ENCODE data around the gene TRIM74. TPM values are rescaled to one million over a fixed set of nuclear protein-coding genes. Genes with fewer than 3 reads are reported as not detected.

Gene TRIM74
- total and polyA plus RNA-seq, 9 of the 15 experiments (the other 6 are each of a cell fraction or from before 2014, with no cell fraction given) = not detected

DNA sequence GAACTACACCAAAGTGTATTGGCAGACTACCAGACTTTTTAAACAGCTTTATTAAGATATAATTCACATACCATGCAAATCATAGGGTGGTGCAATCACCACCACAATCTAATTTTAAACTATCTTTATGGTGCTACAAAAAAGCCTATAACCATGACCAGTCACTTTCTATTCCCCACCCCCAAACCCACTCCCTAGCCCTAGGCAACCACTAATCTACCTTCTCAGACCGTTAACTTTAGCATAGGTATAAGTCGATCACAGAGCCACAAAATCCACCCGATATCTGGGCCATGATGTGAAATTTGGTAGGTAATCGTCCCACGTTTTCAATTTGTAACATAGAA lies 44.9 kb downstream of the TRIM74 start (continued):
- TF ChIP-seq SNIP1 (IDR thresholded peaks at IDR 0.05; ENCODE audit: low read depth) = 0 out of 2 replicates have a peak, but pooled peaks have one; percentile 25
- TF ChIP-seq, protein P1, sequence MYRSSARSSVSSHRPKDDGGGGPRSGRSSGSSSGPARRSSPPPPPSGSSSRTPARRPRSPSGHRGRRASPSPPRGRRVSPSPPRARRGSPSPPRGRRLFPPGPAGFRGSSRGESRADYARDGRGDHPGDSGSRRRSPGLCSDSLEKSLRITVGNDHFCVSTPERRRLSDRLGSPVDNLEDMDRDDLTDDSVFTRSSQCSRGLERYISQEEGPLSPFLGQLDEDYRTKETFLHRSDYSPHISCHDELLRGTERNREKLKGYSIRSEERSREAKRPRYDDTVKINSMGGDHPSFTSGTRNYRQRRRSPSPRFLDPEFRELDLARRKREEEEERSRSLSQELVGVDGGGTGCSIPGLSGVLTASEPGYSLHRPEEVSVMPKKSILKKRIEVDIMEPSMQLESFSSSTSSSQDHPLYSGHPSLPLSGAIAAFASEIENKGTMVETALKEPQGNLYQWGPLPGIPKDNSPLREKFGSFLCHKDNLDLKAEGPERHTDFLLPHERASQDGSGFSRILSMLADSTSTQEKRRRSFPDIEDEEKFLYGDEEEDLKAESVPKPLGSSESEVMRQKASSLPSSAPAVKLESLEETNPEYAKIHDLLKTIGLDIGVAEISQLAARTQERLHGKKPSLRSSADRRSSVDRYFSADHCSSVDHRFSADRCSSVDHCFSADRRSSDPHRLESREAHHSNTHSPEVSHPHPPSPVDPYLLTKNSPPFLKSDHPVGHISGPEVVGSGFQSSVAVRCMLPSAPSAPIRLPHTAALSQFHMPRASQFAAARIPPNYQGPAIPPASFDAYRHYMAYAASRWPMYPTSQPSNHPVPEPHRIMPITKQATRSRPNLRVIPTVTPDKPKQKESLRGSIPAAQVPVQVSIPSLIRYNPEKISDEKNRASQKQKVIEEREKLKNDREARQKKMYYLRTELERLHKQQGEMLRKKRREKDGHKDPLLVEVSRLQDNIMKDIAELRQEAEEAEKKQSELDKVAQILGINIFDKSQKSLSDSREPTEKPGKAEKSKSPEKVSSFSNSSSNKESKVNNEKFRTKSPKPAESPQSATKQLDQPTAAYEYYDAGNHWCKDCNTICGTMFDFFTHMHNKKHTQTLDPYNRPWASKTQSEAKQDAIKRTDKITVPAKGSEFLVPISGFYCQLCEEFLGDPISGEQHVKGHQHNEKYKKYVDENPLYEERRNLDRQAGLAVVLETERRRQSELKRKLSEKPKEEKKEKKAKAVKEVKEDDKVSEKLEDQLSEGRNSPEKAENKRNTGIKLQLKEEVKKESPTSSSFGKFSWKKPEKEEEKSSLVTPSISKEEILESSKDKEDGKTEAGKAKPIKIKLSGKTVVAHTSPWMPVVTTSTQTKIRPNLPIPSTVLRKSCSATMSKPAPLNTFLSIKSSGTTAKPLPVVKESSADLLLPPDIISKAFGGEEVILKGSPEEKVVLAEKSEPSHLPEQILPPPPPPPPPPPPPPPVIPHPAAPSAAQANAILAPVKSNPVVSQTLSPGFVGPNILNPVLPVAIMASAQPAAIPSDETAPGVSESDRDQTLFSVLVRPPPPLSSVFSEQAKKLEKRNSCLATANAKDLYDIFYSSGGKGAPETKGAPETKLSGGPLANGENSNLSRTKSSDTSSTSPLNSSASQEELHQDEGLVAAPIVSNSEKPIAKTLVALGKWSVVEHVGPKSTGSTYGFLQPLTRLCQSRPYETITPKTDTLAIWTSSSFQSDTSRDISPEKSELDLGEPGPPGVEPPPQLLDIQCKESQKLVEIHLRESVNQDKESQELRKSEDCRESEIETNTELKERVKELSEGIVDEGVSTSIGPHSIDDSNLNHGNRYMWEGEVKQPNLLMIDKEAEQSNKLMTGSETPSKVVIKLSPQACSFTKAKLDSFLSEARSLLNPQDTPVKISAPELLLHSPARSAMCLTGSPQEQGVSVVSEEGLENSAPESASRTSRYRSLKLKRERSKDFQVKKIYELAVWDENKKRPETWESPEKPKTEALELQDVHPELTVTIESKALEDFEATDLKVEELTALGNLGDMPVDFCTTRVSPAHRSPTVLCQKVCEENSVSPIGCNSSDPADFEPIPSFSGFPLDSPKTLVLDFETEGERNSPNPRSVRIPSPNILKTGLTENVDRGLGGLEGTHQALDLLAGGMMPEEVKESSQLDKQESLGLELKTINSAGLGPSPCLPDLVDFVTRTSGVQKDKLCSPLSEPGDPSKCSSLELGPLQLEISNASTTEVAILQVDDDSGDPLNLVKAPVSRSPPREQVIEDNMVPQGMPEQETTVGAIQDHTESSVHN (IDR thresholded peaks at IDR 0.05; ENCODE audit: borderline replicate concordance in 1 of 2, low read depth in 1 of 2) = 0 out of 4 replicates have a peak, but pooled peaks of 1 of the 2 experiments have one; percentile 38
- no peak for TF ChIP-seq MBD2 (IDR thresholded peaks at IDR 0.05; ENCODE audit: borderline replicate concordance, low read depth)
- TF ChIP-seq BRD9 (IDR thresholded peaks at IDR 0.05; ENCODE audit: low read depth, partially characterized antibody) = peak; percentile 30
- TF ChIP-seq, protein P2, sequence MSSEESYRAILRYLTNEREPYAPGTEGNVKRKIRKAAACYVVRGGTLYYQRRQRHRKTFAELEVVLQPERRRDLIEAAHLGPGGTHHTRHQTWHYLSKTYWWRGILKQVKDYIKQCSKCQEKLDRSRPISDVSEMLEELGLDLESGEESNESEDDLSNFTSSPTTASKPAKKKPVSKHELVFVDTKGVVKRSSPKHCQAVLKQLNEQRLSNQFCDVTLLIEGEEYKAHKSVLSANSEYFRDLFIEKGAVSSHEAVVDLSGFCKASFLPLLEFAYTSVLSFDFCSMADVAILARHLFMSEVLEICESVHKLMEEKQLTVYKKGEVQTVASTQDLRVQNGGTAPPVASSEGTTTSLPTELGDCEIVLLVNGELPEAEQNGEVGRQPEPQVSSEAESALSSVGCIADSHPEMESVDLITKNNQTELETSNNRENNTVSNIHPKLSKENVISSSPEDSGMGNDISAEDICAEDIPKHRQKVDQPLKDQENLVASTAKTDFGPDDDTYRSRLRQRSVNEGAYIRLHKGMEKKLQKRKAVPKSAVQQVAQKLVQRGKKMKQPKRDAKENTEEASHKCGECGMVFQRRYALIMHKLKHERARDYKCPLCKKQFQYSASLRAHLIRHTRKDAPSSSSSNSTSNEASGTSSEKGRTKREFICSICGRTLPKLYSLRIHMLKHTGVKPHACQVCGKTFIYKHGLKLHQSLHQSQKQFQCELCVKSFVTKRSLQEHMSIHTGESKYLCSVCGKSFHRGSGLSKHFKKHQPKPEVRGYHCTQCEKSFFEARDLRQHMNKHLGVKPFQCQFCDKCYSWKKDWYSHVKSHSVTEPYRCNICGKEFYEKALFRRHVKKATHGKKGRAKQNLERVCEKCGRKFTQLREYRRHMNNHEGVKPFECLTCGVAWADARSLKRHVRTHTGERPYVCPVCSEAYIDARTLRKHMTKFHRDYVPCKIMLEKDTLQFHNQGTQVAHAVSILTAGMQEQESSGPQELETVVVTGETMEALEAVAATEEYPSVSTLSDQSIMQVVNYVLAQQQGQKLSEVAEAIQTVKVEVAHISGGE (CRISPR knock-in tag; IDR thresholded peaks at IDR 0.05) = no peak
- TF ChIP-seq, protein P3, sequence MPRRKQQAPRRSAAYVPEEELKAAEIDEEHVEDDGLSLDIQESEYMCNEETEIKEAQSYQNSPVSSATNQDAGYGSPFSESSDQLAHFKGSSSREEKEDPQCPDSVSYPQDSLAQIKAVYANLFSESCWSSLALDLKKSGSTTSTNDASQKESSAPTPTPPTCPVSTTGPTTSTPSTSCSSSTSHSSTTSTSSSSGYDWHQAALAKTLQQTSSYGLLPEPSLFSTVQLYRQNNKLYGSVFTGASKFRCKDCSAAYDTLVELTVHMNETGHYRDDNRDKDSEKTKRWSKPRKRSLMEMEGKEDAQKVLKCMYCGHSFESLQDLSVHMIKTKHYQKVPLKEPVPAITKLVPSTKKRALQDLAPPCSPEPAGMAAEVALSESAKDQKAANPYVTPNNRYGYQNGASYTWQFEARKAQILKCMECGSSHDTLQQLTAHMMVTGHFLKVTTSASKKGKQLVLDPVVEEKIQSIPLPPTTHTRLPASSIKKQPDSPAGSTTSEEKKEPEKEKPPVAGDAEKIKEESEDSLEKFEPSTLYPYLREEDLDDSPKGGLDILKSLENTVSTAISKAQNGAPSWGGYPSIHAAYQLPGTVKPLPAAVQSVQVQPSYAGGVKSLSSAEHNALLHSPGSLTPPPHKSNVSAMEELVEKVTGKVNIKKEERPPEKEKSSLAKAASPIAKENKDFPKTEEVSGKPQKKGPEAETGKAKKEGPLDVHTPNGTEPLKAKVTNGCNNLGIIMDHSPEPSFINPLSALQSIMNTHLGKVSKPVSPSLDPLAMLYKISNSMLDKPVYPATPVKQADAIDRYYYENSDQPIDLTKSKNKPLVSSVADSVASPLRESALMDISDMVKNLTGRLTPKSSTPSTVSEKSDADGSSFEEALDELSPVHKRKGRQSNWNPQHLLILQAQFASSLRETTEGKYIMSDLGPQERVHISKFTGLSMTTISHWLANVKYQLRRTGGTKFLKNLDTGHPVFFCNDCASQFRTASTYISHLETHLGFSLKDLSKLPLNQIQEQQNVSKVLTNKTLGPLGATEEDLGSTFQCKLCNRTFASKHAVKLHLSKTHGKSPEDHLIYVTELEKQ (CRISPR knock-in tag; IDR thresholded peaks at IDR 0.05) = no peak
- TF ChIP-seq STAT5B (CRISPR knock-in tag; IDR thresholded peaks at IDR 0.05) = no peak

All from K562 (cell line).